Nephron progenitor cell (in vitro differentiated cells): ENCODE data around the gene ERMARD.

ENCODE experiments used
- DNase-seq: peaks from one replicate; pipeline ENCODE4 v3.0.0; 2021
- H3K27ac Mint-ChIP-seq: 2 replicates; pipeline ENCODE4 v1.8.0; 2021; ENCODE audit warnings: mild to moderate bottlenecking, moderate library complexity, mixed read lengths
- H3K27me3 Mint-ChIP-seq: 2 replicates; pipeline ENCODE4 v1.8.0; 2021; ENCODE audit warnings: mild to moderate bottlenecking, low read depth, mixed read lengths; ENCODE audit not compliant: poor library complexity
- H3K36me3 Mint-ChIP-seq: 2 replicates; pipeline ENCODE4 v1.8.0; 2021; ENCODE audit warnings: low read depth, mixed read lengths
- H3K4me1 Mint-ChIP-seq: 2 replicates; pipeline ENCODE4 v1.8.0; 2021; ENCODE audit warnings: mixed read lengths
- H3K4me3 Mint-ChIP-seq: 2 replicates; pipeline ENCODE4 v1.8.0; 2021; ENCODE audit warnings: mild to moderate bottlenecking, moderate library complexity, mixed read lengths
- H3K9me3 Mint-ChIP-seq: 2 replicates; pipeline ENCODE4 v1.8.0; 2021; ENCODE audit warnings: mild to moderate bottlenecking, moderate library complexity, mixed read lengths
- TF ChIP-seq, protein P1 (sequence below): fragments of 200-600 bp; sonication (generic); IDR thresholded peaks from 2 replicates; pipeline ENCODE4 v1.5.0; 2021; ENCODE audit warnings: antibody characterized with exemption

The ERMARD gene

DNA sequence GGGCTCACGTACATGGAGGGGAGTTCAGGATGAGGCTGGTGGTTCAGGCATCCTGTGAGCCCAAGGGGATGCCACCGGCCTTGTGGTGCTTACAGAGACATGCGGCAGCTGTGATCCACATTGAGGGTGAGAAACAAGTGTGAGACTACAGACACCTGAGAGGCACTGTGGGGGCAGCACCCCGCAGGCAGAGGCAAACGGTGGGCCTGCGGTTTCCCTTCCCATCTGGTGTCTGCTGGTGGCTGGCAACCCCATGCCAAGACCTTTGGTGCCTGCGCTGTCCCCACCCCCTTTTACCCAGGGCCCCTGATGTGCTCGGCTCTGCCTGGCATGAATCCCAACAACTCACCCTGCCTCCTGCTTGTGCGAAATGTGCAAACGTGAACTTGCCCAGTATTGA lies 42.0 kb downstream of the ERMARD start:
- H3K27me3 Mint-ChIP-seq = peaks cover 13% of the 10 kb centered on the region
- no peak overlapping the region for H3K4me3 Mint-ChIP-seq
- no peak for DNase-seq
- no peaks in the 10 kb centered on the region for H3K9me3 Mint-ChIP-seq
- H3K4me1 Mint-ChIP-seq = peaks cover 55% of the 10 kb centered on the region
- TF ChIP-seq, protein P1, sequence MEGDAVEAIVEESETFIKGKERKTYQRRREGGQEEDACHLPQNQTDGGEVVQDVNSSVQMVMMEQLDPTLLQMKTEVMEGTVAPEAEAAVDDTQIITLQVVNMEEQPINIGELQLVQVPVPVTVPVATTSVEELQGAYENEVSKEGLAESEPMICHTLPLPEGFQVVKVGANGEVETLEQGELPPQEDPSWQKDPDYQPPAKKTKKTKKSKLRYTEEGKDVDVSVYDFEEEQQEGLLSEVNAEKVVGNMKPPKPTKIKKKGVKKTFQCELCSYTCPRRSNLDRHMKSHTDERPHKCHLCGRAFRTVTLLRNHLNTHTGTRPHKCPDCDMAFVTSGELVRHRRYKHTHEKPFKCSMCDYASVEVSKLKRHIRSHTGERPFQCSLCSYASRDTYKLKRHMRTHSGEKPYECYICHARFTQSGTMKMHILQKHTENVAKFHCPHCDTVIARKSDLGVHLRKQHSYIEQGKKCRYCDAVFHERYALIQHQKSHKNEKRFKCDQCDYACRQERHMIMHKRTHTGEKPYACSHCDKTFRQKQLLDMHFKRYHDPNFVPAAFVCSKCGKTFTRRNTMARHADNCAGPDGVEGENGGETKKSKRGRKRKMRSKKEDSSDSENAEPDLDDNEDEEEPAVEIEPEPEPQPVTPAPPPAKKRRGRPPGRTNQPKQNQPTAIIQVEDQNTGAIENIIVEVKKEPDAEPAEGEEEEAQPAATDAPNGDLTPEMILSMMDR = no peak
- no peak overlapping the region for H3K27ac Mint-ChIP-seq
- H3K36me3 Mint-ChIP-seq = peaks cover 7% of the 10 kb centered on the region

DNA sequence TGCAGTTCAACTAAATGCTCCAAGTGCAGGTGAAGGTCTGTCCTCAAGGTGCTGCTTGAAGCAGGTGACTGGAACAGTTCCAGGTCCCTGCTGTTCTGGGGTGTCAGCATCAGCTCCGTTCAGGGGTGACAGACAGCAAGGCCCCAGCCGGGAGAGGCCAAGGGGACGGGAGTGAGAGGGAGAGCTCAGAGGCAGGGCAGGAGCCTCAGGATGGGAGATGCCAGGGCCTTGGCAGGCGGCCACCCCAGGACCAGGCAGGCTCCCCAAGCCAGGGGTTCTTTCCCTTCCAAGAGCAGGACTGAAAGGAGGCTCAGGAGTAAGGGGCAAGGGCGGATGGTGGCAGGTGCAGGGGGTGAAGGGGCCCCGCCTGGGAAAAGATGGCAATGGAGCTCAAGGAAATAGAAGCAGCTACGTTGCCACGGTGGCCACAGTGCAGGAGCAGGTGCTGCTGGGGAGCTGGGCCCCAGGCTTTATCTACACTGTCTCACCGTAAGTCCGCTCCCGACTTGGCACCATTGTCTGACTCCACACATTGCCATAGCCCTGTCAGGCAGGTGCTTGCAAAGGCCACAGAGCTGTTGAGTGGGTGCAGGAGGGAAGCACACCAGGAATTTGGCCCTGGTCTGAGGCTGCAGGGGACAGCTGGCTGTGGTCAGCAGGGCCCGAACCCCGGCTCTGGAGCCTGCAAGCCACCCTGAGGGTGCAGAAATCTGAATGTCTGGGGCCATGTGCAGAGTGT lies 43.1 kb downstream of the ERMARD start:
- DNase-seq = no peak
- no peaks in the 10 kb centered on the region for H3K9me3 Mint-ChIP-seq
- H3K4me1 Mint-ChIP-seq = peaks cover 58% of the 10 kb centered on the region
- H3K27me3 Mint-ChIP-seq = peaks cover 7% of the 10 kb centered on the region
- no peak overlapping the region for H3K4me3 Mint-ChIP-seq
- peaks cover 7% of the 10 kb centered on the region for H3K36me3 Mint-ChIP-seq
- no peak overlapping the region for H3K27ac Mint-ChIP-seq
- TF ChIP-seq, protein P1 = no peak

DNA sequence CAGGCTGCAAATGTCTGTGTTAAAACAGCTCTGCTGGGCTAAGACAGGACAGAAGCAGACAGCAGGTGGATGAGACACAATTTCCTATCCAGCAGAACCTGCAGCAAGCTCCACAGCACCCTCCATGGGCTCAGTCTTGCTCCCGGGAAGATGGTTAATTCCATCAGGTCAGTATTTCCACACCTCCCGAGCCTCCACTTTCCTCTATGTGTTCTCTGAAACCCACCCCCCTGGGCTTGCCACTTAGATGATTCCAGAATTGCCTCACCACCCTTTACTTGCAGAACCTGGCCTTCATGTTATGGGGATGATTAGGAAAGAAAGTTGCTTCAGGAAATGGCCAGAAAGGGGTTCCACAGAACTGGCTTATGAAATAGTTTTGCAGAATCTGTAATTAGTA lies 43.8 kb downstream of the ERMARD start:
- no peak overlapping the region for H3K4me3 Mint-ChIP-seq
- peaks cover 7% of the 10 kb centered on the region for H3K27me3 Mint-ChIP-seq
- H3K36me3 Mint-ChIP-seq = peaks cover 7% of the 10 kb centered on the region
- DNase-seq = no peak
- H3K9me3 Mint-ChIP-seq = no peaks in the 10 kb centered on the region
- no peak overlapping the region for H3K27ac Mint-ChIP-seq
- H3K4me1 Mint-ChIP-seq = peaks cover 55% of the 10 kb centered on the region
- TF ChIP-seq, protein P1 = no peak

DNA sequence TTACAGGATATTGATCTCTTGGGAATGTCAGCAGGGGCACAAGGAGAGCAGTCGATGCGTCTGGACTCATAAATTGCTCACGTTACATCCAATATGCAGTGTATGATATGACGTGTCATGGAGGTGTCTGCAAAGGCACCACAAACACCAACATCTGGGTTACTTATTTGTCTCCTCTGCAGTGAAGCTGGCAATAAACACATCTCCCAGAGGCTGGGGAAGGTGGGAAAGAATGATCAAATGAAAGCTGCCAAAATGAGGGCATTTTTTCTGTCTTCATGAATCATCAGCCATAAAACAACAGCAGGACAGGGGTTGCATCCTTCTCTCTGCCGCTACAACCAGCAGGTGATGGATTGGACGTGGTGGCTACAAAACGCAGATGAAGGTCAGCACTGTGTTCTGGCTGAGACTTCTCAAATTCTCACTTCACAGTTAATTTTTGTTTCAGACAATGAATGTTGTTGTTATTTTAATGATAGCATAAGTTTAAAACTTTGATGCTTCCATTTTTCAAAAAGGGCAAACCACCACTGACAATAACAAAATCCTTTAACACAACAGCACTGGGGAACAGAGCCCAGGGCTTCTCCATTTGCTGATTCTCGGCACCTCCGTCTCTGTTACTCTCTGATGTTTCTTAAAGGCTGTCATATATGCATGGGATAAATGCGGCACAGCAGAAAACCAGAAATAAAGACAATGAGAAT lies 47.5 kb downstream of the ERMARD start:
- TF ChIP-seq, protein P1 = no peak
- Mint-ChIP-seq H3K27me3 (peaks cover 8% of the 10 kb centered on the region), H3K36me3 (peaks cover 7% of the 10 kb centered on the region), H3K4me1 (peaks cover 54% of the 10 kb centered on the region), H3K9me3 (no peaks in the 10 kb centered on the region), H3K27ac (peak overlapping the region; percentile 47), H3K4me3 (no peak overlapping the region)
- no peak for DNase-seq

DNA sequence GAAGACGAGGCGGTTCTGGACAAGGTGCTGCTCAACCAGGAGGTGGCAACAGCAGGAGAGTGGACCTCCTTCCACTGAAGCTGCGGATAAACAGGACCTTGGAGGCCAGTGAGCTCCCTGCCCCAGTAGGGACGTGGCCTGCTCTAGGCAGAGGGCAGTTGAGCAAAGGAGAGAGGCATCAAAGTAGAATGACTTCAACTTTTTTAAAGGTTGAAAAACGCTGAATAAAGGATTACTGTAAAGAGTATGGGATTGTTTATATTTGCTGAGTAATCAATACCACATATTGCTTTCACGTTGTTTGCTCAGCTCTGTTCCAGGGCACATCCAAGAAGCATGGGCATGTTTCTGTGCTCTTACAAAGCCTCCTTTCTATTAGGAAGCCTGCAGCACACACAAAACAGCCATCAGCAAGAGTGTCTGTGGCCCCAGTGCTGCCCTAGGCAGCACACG lies 48.1 kb downstream of the ERMARD start:
- H3K4me1 Mint-ChIP-seq = peaks cover 60% of the 10 kb centered on the region
- DNase-seq = no peak
- peaks cover 7% of the 10 kb centered on the region for H3K36me3 Mint-ChIP-seq
- H3K4me3 Mint-ChIP-seq = no peak overlapping the region
- TF ChIP-seq, protein P1 = no peak
- no peaks in the 10 kb centered on the region for H3K9me3 Mint-ChIP-seq
- peaks cover 14% of the 10 kb centered on the region for H3K27me3 Mint-ChIP-seq
- H3K27ac Mint-ChIP-seq = peak overlapping the region; percentile 47
